Kidney epithelial cell (primary cell): ENCODE results near the gene CENPC. TPM values are rescaled to one million over a fixed set of nuclear protein-coding genes. Genes with fewer than 3 reads are reported as not detected.

Source experiments
- DNase-seq: peaks from one replicate; pipeline ENCODE4 v3.0.0-alpha.2; 2010; ENCODE audit warnings: low read depth
- H3K27me3 ChIP-seq: 2 replicates; pipeline ENCODE4 v1.6.0; 2011; ENCODE audit warnings: low read length; ENCODE audit not compliant: control insufficient read depth, insufficient read depth
- H3K36me3 ChIP-seq: 2 replicates; pipeline ENCODE4 v1.5.1; 2011; ENCODE audit warnings: low read length; ENCODE audit not compliant: control insufficient read depth, insufficient read depth
- H3K4me3 ChIP-seq: 2 replicates; pipeline ENCODE4 v1.5.1; 2011; ENCODE audit warnings: low read depth, mild to moderate bottlenecking, control low read depth, low read length
- CTCF ChIP-seq: IDR thresholded peaks from 2 replicates; pipeline ENCODE4 v1.5.1; 2011; ENCODE audit warnings: mild to moderate bottlenecking, moderate library complexity, low read length, control low read depth, inconsistent platforms; ENCODE audit not compliant: insufficient read depth, poor library complexity, severe bottlenecking
- total RNA-seq: library from RNA; depleted of rRNA; stranded (reverse); fragments of >200 nt; gene quantifications from 2 replicates; pipeline ENCODE4 v1.2.3, GENCODE V29; 2015

The CENPC gene
- total RNA-seq, 1 donor from 2014 or later, result 7.8 TPM

- no peak for DNase-seq
These were observed 36.0 kb upstream of the CENPC start for GRCh38 chr4:67581208-67581857.

GRCh38 chr4:67580577-67580976 is 35.3 kb upstream of the CENPC start:
- H3K36me3 ChIP-seq, result no peaks in the 10 kb centered on the region
- DNase-seq, result no peak
- TF ChIP-seq CTCF, result no peak
- H3K4me3 ChIP-seq, result no peak overlapping the region
- H3K27me3 ChIP-seq, result no peaks in the 10 kb centered on the region

More at GRCh38 chr4:67581208-67581857, 36.0 kb upstream of the CENPC start:
- no peak overlapping the region for H3K4me3 ChIP-seq
- no peaks in the 10 kb centered on the region for H3K36me3 ChIP-seq
- H3K27me3 ChIP-seq, result no peaks in the 10 kb centered on the region
- no peak for TF ChIP-seq CTCF

GRCh38 chr4:67576538-67576937 is 31.2 kb upstream of the CENPC start:
- Histone ChIP-seq H3K4me3 (no peak overlapping the region), H3K27me3 (no peaks in the 10 kb centered on the region), H3K36me3 (no peaks in the 10 kb centered on the region)
- TF ChIP-seq CTCF, result no peak
- DNase-seq, result no peak

GRCh38 chr4:67576059-67576466 is 30.8 kb upstream of the CENPC start:
- Histone ChIP-seq H3K4me3 (no peak overlapping the region), H3K36me3 (no peaks in the 10 kb centered on the region)
- no peak for DNase-seq

GRCh38 chr4:67575232-67576058 is 30.1 kb upstream of the CENPC start:
- no peak for TF ChIP-seq CTCF

More at GRCh38 chr4:67576059-67576466, 30.8 kb upstream of the CENPC start:
- H3K27me3 ChIP-seq, result no peaks in the 10 kb centered on the region
- TF ChIP-seq CTCF, result no peak

More at GRCh38 chr4:67575232-67576058, 30.1 kb upstream of the CENPC start:
- peak overlapping the region; percentile 1 for H3K4me3 ChIP-seq
- DNase-seq, result no peak
- no peaks in the 10 kb centered on the region for H3K27me3 ChIP-seq
- H3K36me3 ChIP-seq, result no peaks in the 10 kb centered on the region
